VCaP (cell line): ENCODE measurements around the gene NHLRC3.

Experiments
- H3K27ac ChIP-seq: fragments of 450-650 bp; 2 replicates; pipeline ENCODE4 v1.5.1; 2017
- TF ChIP-seq, protein P1 (sequence below): fragments of 450-650 bp; conservative IDR thresholded peaks from 2 replicates; pipeline ENCODE4 v1.5.1; 2017; ENCODE audit warnings: mild to moderate bottlenecking, moderate library complexity

NHLRC3 gene

GRCh38 chr13:39034085-39034484, 4.2 kb upstream of the NHLRC3 start:
- H3K27ac ChIP-seq: no peak overlapping the region
- TF ChIP-seq, protein P1, sequence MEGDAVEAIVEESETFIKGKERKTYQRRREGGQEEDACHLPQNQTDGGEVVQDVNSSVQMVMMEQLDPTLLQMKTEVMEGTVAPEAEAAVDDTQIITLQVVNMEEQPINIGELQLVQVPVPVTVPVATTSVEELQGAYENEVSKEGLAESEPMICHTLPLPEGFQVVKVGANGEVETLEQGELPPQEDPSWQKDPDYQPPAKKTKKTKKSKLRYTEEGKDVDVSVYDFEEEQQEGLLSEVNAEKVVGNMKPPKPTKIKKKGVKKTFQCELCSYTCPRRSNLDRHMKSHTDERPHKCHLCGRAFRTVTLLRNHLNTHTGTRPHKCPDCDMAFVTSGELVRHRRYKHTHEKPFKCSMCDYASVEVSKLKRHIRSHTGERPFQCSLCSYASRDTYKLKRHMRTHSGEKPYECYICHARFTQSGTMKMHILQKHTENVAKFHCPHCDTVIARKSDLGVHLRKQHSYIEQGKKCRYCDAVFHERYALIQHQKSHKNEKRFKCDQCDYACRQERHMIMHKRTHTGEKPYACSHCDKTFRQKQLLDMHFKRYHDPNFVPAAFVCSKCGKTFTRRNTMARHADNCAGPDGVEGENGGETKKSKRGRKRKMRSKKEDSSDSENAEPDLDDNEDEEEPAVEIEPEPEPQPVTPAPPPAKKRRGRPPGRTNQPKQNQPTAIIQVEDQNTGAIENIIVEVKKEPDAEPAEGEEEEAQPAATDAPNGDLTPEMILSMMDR: no peak

- peak overlapping the region; percentile 91; the same call in 1 of the 2 replicates for H3K27ac ChIP-seq
- TF ChIP-seq, protein P1: no peak
These were observed 3.1 kb upstream of the NHLRC3 start for GRCh38 chr13:39035204-39035603.

GRCh38 chr13:39035799-39036198, 2.5 kb upstream of the NHLRC3 start:
- H3K27ac ChIP-seq: peak overlapping the region; percentile 91
- TF ChIP-seq, protein P1: no peak

GRCh38 chr13:39036212-39036611, 2.0 kb upstream of the NHLRC3 start:
- TF ChIP-seq, protein P1: no peak
- H3K27ac ChIP-seq: peak overlapping the region; percentile 91

DNA sequence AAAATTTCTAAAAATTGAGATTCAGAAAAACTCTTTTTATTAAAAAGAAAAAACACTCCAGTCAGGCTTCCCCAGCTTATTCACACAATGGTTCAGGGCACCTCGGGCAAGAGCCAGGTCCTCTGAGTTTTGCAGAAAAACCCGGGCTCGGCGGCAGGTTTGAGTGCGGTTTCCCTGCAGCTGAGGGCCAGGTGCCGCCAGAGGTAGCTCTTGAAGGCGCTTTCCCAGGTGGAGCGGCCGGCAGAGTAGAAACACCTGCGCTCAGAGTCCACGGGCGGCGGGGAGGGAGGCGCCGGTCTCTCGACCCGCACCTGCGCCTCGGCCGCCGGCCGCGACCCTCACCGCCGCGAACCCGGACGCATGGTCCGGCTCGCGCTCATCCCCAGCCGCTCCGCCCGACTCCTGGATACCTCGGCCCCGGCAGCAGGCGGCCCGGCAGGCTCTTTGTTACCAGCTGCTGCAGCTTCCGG, 811 bp upstream of the NHLRC3 start:
- H3K27ac ChIP-seq: peak overlapping the region; percentile 91
- TF ChIP-seq, protein P1: 0 out of 2 replicates have a peak, but pooled peaks have one; percentile 8

GRCh38 chr13:39038569-39039030, 344 bp downstream of the NHLRC3 start:
- H3K27ac ChIP-seq: peak overlapping the region; percentile 91
- TF ChIP-seq, protein P1: no peak

DNA sequence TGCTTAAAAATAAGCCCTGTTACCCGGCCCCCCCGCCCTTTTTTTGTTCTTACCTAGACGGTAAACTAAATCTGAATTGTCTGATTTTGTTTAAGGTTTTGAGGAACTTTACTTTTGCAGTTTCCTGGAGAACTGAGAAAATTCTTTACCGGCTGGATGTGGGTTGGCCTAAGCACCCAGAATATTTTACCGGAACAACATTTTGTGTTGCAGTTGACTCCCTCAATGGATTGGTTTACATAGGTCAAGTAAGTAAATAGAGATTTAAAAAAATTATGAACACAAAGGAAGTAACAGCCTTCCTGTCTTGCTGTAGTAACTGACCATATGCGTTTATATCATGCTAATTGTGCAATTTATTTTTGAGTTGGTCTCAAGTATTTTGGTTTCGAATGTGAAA, 785 bp downstream of the NHLRC3 start:
- peak overlapping the region; percentile 91 for H3K27ac ChIP-seq
- TF ChIP-seq, protein P1: no peak
